H1 (cell line): ENCODE results near the gene LGALS9.

Experiments
- CEBPB ChIP-seq: IDR thresholded peaks from 2 replicates; pipeline ENCODE4 v1.6.1; 2012; ENCODE audit warnings: low read depth, low read length
- MAFK ChIP-seq: IDR thresholded peaks from 2 replicates; pipeline ENCODE4 v1.6.1; 2012; ENCODE audit warnings: low read depth, mild to moderate bottlenecking, improper control_type of control experiment, low read length
- POLR2AphosphoS5 ChIP-seq: IDR thresholded peaks from 2 replicates; pipeline ENCODE4 v1.6.1; 2011; ENCODE audit warnings: low read depth, low read length
- RAD21 ChIP-seq, 2 experiments: IDR thresholded peaks in 1 of 2; conservative IDR thresholded peaks in 1 of 2; 2 replicates each; pipeline ENCODE4 v1.6.1; 2011; ENCODE audit warnings: low read depth in 2 of 2, low read length in 2 of 2, improper control_type of control experiment in 1 of 2, inconsistent platforms in 1 of 2, mild to moderate bottlenecking in 1 of 2, moderate library complexity in 1 of 2
- SP1 ChIP-seq: IDR thresholded peaks from 2 replicates; pipeline ENCODE4 v1.6.1; 2011; ENCODE audit warnings: low read depth, low read length
- TBP ChIP-seq: IDR thresholded peaks from 2 replicates; pipeline ENCODE4 v1.6.1; 2011; ENCODE audit warnings: low read depth, low read length, improper control_type of control experiment
- TF ChIP-seq, protein P1 (sequence below), 3 experiments: IDR thresholded peaks; 1 replicate in 2 of 3; 2 replicates in 1 of 3; pipeline versions ENCODE4 v1.5.1 to v1.6.1; 2011; ENCODE audit warnings: low read length in 3 of 3, mild to moderate bottlenecking in 3 of 3, inconsistent platforms in 2 of 3, low read depth in 1 of 3, moderate library complexity in 1 of 3; ENCODE audit not compliant: insufficient read depth in 1 of 3; ENCODE audit errors: control extremely low read depth in 1 of 3
- TF ChIP-seq, protein P2 (sequence below): IDR thresholded peaks from 2 replicates; pipeline ENCODE4 v1.6.1; 2012; ENCODE audit warnings: low read length, inconsistent platforms

DNA sequence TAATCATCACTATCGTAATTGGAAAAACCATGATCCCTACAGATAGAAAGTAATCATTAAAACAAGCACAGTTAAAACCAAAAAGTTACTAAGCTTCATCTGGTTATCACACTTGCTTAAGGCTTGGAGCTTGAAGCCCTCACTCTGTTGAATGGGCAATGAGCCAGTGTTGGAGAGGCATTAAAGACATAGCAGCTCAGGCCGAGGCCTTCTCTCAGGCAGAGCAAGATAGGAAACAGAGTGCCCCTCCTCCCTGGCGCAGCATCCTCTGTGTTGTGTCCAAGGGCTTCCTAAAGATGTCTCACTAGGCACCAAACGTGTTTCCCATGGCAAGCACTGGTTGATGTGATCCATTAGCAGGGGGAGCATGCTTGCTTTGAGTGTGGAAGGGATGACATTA, 34.9 kb upstream of the LGALS9 start:
- no peak for TF ChIP-seq MAFK
- no peak for TF ChIP-seq POLR2AphosphoS5
- TF ChIP-seq TBP = no peak
- TF ChIP-seq SP1 = no peak
- TF ChIP-seq CEBPB = no peak
- TF ChIP-seq RAD21 (IDR thresholded peaks at IDR 0.05 in 1 of 2, conservative IDR thresholded peaks at IDR 0.05 in 1 of 2; ENCODE audit: low read depth in 2 of 2, low read length in 2 of 2) = no peak
- TF ChIP-seq, protein P1, sequence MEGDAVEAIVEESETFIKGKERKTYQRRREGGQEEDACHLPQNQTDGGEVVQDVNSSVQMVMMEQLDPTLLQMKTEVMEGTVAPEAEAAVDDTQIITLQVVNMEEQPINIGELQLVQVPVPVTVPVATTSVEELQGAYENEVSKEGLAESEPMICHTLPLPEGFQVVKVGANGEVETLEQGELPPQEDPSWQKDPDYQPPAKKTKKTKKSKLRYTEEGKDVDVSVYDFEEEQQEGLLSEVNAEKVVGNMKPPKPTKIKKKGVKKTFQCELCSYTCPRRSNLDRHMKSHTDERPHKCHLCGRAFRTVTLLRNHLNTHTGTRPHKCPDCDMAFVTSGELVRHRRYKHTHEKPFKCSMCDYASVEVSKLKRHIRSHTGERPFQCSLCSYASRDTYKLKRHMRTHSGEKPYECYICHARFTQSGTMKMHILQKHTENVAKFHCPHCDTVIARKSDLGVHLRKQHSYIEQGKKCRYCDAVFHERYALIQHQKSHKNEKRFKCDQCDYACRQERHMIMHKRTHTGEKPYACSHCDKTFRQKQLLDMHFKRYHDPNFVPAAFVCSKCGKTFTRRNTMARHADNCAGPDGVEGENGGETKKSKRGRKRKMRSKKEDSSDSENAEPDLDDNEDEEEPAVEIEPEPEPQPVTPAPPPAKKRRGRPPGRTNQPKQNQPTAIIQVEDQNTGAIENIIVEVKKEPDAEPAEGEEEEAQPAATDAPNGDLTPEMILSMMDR (IDR thresholded peaks at IDR 0.05; ENCODE audit: control extremely low read depth in 1 of 3, insufficient read depth in 1 of 3, low read depth in 1 of 3, low read length in 3 of 3) = no peak
- TF ChIP-seq, protein P2, sequence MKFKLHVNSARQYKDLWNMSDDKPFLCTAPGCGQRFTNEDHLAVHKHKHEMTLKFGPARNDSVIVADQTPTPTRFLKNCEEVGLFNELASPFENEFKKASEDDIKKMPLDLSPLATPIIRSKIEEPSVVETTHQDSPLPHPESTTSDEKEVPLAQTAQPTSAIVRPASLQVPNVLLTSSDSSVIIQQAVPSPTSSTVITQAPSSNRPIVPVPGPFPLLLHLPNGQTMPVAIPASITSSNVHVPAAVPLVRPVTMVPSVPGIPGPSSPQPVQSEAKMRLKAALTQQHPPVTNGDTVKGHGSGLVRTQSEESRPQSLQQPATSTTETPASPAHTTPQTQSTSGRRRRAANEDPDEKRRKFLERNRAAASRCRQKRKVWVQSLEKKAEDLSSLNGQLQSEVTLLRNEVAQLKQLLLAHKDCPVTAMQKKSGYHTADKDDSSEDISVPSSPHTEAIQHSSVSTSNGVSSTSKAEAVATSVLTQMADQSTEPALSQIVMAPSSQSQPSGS = no peak
